Right atrium auricular region (tissue), 2 donors: ENCODE data around the gene TNFAIP3. TPM values are rescaled to one million over a fixed set of nuclear protein-coding genes. Genes with fewer than 3 reads are reported as not detected.
A peak's percentile ranks its signal among the peaks of the same experiment; 100 is the strongest.

ENCODE experiments used
- DNase-seq: peaks from one replicate; pipeline ENCODE4 v3.0.0-alpha.2; 2019; ENCODE audit warnings: low spot score
- H3K27ac ChIP-seq, 2 donors: fragments of 200-600 bp; sonication (generic); 1 replicate in 1 of 2; 2 replicates in 1 of 2; pipeline ENCODE4 v1.5.1; 2016 to 2019
- H3K27me3 ChIP-seq, 2 donors: fragments of 200-600 bp; sonication (generic); one replicate each; pipeline versions ENCODE4 v1.5.1 to v1.6.0; 2017 to 2019
- H3K36me3 ChIP-seq: fragments of 200-600 bp; sonication (generic); one replicate; pipeline ENCODE4 v1.5.1; 2016
- H3K4me1 ChIP-seq, 2 donors: fragments of 200-600 bp; sonication (generic); one replicate each; pipeline versions ENCODE4 v1.5.1 to v1.6.0; 2017 to 2019
- H3K4me3 ChIP-seq, 2 donors: fragments of 200-600 bp; sonication (generic); 1 replicate in 1 of 2; 2 replicates in 1 of 2; pipeline ENCODE4 v1.5.1; 2017 to 2019; ENCODE audit warnings: mild to moderate bottlenecking in 1 of 2, moderate library complexity in 1 of 2
- H3K9me3 ChIP-seq, 2 donors: fragments of 200-600 bp; sonication (generic); one replicate each; pipeline ENCODE4 v1.5.1; 2019
- CTCF ChIP-seq, 2 donors: fragments of 200-600 bp; sonication (generic); IDR thresholded peaks; one replicate each; pipeline ENCODE4 v1.5.1; 2019; ENCODE audit warnings: antibody characterized with exemption in 2 of 2
- total RNA-seq, 2 donors: library from RNA; depleted of rRNA; stranded (reverse); fragments of >200 nt; gene quantifications; one replicate each; pipeline ENCODE4 v1.1.0, GENCODE V29; 2016

The TNFAIP3 gene
- total RNA-seq, 2 donors from 2014 or later, result 8.5 to 14.5 TPM

DNA sequence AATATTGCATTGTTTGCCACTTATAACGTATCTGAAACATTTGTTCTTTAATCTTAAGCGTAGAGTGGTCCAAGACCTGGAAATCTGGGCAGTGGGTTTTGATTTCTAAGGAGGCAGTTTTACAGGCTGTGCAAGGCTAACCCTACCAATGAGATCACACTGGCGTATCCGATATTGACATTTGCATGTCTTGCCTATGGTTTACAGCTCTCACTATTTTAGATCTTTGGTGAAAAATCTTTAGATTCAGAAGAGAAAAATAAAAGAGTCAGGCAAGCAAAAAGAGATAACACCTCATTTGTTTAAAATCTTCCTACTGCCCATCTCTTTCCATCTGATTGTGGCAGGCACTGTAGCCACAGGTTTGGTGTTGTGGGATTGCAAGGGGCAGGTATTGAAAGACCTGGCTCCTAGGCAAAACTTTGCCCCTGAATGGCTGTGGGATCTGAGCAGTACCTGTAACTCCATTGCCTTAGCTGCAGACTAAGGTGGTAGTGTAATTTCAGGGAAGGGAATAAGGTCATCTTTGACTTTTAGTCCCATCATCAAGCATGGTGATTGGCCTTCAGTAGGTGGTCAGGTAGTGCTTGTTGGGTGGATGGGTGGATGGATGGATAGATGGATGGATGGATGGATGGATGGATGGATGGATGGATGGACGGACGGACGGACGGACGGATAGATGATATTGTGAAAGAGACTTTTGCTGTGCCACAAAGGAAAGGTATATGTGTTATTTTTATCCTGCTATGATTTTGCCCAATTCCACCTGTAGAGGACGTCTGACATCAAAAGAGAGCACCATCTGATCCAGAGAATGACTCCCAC lies 1.9 kb downstream of the TNFAIP3 start:
- Histone ChIP-seq H3K36me3 (no peaks in the 10 kb centered on the region), H3K27me3 (no peaks in the 10 kb centered on the region), H3K4me3 (peak overlapping the region; percentile 89 to 93), H3K9me3 (no peaks in the 10 kb centered on the region), H3K27ac (peak overlapping the region in 1 of 2 donors; percentile 89), H3K4me1 (peaks cover 0 to 49% of the 10 kb centered on the region in 2 donors)
- DNase-seq, result no peak
- no peak for TF ChIP-seq CTCF (IDR thresholded peaks at IDR 0.05)

GRCh38 chr6:137869549-137870307 lies 2.7 kb downstream of the TNFAIP3 start:
- DNase-seq, result no peak
- Histone ChIP-seq H3K27me3 (no peaks in the 10 kb centered on the region), H3K27ac (no peak overlapping the region), H3K9me3 (no peaks in the 10 kb centered on the region), H3K4me3 (peak overlapping the region in 1 of 2 donors; percentile 89), H3K4me1 (peaks cover 0 to 54% of the 10 kb centered on the region in 2 donors), H3K36me3 (peaks cover 2% of the 10 kb centered on the region)
- TF ChIP-seq CTCF (IDR thresholded peaks at IDR 0.05), result no peak

- DNase-seq, result no peak
- no peaks in the 10 kb centered on the region for H3K9me3 ChIP-seq
- no peak for TF ChIP-seq CTCF (IDR thresholded peaks at IDR 0.05)
- H3K27ac ChIP-seq, result peak overlapping the region in 1 of 2 donors; percentile 9
- H3K36me3 ChIP-seq, result peaks cover 8% of the 10 kb centered on the region
- H3K4me3 ChIP-seq, result peak overlapping the region in 1 of 2 donors; percentile 21
- peaks cover 0 to 54% of the 10 kb centered on the region in 2 donors for H3K4me1 ChIP-seq
- no peaks in the 10 kb centered on the region for H3K27me3 ChIP-seq
These were observed 3.2 kb downstream of the TNFAIP3 start for GRCh38 chr6:137870308-137870644.

DNA sequence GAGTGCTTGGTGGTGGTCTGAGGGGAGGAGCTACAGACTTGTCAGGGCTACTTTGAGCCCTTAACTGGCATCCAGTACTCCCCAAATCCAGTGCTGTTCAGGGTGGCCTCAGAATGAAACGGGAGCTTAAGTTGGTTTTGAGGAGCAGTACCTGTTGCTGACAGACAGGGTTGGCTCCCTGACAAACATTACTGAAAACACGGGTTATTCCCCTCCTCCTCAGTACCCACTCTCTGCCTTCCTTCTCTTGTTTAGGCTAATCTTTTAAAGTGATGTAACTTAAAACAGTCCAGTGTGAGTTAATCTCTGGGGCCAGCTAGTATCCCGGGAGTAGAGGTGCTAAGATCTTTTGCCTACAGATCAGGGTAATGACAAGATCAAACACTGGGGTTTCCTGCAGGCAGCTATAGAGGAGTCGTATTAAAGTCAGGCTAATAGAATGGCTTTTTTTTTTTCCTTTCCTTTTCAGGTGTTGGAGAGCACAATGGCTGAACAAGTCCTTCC lies 3.7 kb downstream of the TNFAIP3 start:
- H3K4me3 ChIP-seq, result peak overlapping the region in 1 of 2 donors; percentile 21
- no peak for TF ChIP-seq CTCF (IDR thresholded peaks at IDR 0.05)
- H3K4me1 ChIP-seq, result peaks cover 0 to 54% of the 10 kb centered on the region in 2 donors
- DNase-seq, result no peak
- H3K36me3 ChIP-seq, result peaks cover 11% of the 10 kb centered on the region
- no peaks in the 10 kb centered on the region for H3K27me3 ChIP-seq
- H3K27ac ChIP-seq, result peak overlapping the region; percentile 9 to 59
- no peaks in the 10 kb centered on the region for H3K9me3 ChIP-seq

DNA sequence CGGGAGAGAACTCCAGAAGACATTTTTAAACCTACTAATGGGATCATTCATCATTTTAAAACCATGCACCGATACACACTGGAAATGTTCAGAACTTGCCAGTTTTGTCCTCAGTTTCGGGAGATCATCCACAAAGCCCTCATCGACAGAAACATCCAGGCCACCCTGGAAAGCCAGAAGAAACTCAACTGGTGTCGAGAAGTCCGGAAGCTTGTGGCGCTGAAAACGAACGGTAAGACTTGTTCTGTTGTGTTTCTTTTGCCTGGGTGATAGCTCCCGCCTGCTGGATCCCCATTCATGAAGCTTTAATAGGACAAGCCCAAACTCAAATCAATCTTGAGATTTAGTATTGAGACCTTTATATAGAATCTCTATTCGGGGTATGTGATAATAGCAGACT lies 4.2 kb downstream of the TNFAIP3 start:
- no peaks in the 10 kb centered on the region for H3K9me3 ChIP-seq
- DNase-seq, result no peak
- H3K4me3 ChIP-seq, result peak overlapping the region in 1 of 2 donors; percentile 21
- H3K27ac ChIP-seq, result peak overlapping the region; percentile 9 to 59
- peaks cover 16% of the 10 kb centered on the region for H3K36me3 ChIP-seq
- H3K27me3 ChIP-seq, result no peaks in the 10 kb centered on the region
- peaks cover 0 to 51% of the 10 kb centered on the region in 2 donors for H3K4me1 ChIP-seq
- no peak for TF ChIP-seq CTCF (IDR thresholded peaks at IDR 0.05)
